HEK293 (cell line): ENCODE measurements around the gene ATF6.

Source experiments
- CTCF ChIA-PET: fragments of 350-600 bp; formaldehyde crosslinking; extraction: SDS; loops from one replicate; lab custom pipeline; 2021; ENCODE audit warnings: antibody characterized with exemption; lab: Yijun Ruan, JAX
- POLR2A ChIA-PET: fragments of 300-600 bp; formaldehyde crosslinking; extraction: SDS; loops from one replicate; lab custom pipeline; 2020; ENCODE audit warnings: antibody characterized with exemption, inconsistent platforms; lab: Yijun Ruan, JAX
- H3K27ac ChIP-seq: fragments of 200-500 bp; sonication (Bioruptor generic); 2 replicates; pipeline ENCODE4 v1.5.1; 2014; ENCODE audit warnings: low read depth, low read length, control low read depth, inconsistent platforms; ENCODE audit errors: extremely low read depth
- H3K36me3 ChIP-seq, 2 experiments: fragments of 200-500 bp in 1 of 2; sonication (Bioruptor generic) in 1 of 2; 1 replicate in 1 of 2; 2 replicates in 1 of 2; pipeline ENCODE4 v1.5.1; 2014 to 2017; ENCODE audit warnings: inconsistent platforms in 2 of 2, low read length in 2 of 2; ENCODE audit not compliant: control insufficient read depth in 2 of 2, insufficient read depth in 1 of 2
- H3K4me1 ChIP-seq: fragments of 200-500 bp; sonication (Bioruptor generic); 2 replicates; pipeline ENCODE4 v1.5.1; 2014; ENCODE audit warnings: mild to moderate bottlenecking, low read length, inconsistent platforms; ENCODE audit not compliant: control insufficient read depth, insufficient read depth
- H3K4me3 ChIP-seq: 2 replicates; pipeline ENCODE4 v1.5.1; 2011; ENCODE audit warnings: low read depth, mild to moderate bottlenecking, control low read depth, low read length, moderate library complexity
- H3K9me3 ChIP-seq: fragments of 200-500 bp; sonication (Bioruptor generic); 2 replicates; pipeline ENCODE4 v1.5.1; 2014; ENCODE audit warnings: low read depth, low read length, inconsistent platforms; ENCODE audit not compliant: control insufficient read depth, insufficient read depth
- BCL11A ChIP-seq: fragments of 450-650 bp; formaldehyde crosslinking; IDR thresholded peaks from 2 replicates; pipeline ENCODE4 v1.5.1; 2016; ENCODE audit warnings: low read depth, missing biosample characterization, missing genetic modification characterization
- GFI1B ChIP-seq: fragments of 450-650 bp; formaldehyde crosslinking; IDR thresholded peaks from 2 replicates; pipeline ENCODE4 v1.5.1; 2016; ENCODE audit warnings: missing biosample characterization, missing genetic modification characterization
- KLF17 ChIP-seq: fragments of 450-650 bp; formaldehyde crosslinking; IDR thresholded peaks from 2 replicates; pipeline ENCODE4 v1.5.1; 2016; ENCODE audit warnings: missing biosample characterization, missing genetic modification characterization
- WT1 ChIP-seq: fragments of 450-650 bp; formaldehyde crosslinking; IDR thresholded peaks from 2 replicates; pipeline ENCODE4 v1.5.1; 2016; ENCODE audit warnings: missing biosample characterization, missing genetic modification characterization
- ZBTB7A ChIP-seq: fragments of 450-650 bp; formaldehyde crosslinking; IDR thresholded peaks from 2 replicates; pipeline ENCODE4 v1.5.1; 2016; ENCODE audit warnings: low read depth, missing biosample characterization, missing genetic modification characterization
- ZFP37 ChIP-seq: fragments of 450-650 bp; formaldehyde crosslinking; IDR thresholded peaks from 2 replicates; pipeline ENCODE4 v1.5.1; 2016; ENCODE audit warnings: missing biosample characterization, missing genetic modification characterization
- ZNF157 ChIP-seq: fragments of 450-650 bp; formaldehyde crosslinking; IDR thresholded peaks from 2 replicates; pipeline ENCODE4 v1.5.1; 2016; ENCODE audit warnings: missing biosample characterization, missing genetic modification characterization
- ZNF202 ChIP-seq: fragments of 450-650 bp; formaldehyde crosslinking; IDR thresholded peaks from 2 replicates; pipeline ENCODE4 v1.5.1; 2016; ENCODE audit warnings: missing biosample characterization, missing genetic modification characterization, borderline replicate concordance
- ZNF211 ChIP-seq: fragments of 450-650 bp; formaldehyde crosslinking; IDR thresholded peaks from 2 replicates; pipeline ENCODE4 v1.5.1; 2016; ENCODE audit warnings: low read depth, missing biosample characterization, missing genetic modification characterization
- ZNF214 ChIP-seq: fragments of 450-650 bp; formaldehyde crosslinking; IDR thresholded peaks from 2 replicates; pipeline ENCODE4 v1.5.1; 2017; ENCODE audit warnings: missing biosample characterization, mild to moderate bottlenecking, missing genetic modification characterization, borderline replicate concordance
- ZNF223 ChIP-seq: fragments of 450-650 bp; formaldehyde crosslinking; IDR thresholded peaks from 2 replicates; pipeline ENCODE4 v1.5.1; 2016; ENCODE audit warnings: missing biosample characterization, missing genetic modification characterization
- ZNF23 ChIP-seq: fragments of 450-650 bp; formaldehyde crosslinking; IDR thresholded peaks from 2 replicates; pipeline ENCODE4 v1.5.1; 2016; ENCODE audit warnings: missing biosample characterization, missing genetic modification characterization, borderline replicate concordance
- ZNF274 ChIP-seq, 2 experiments: fragments of 200-500 bp in 1 of 2; fragments of 450-650 bp in 1 of 2; sonication (Bioruptor generic) in 1 of 2; formaldehyde crosslinking in 1 of 2; IDR thresholded peaks; 2 replicates each; pipeline versions ENCODE4 v1.5.1 to v1.6.1; 2014 to 2016; ENCODE audit warnings: borderline replicate concordance in 1 of 2, inconsistent platforms in 1 of 2, low read length in 1 of 2, missing biosample characterization in 1 of 2, missing genetic modification characterization in 1 of 2
- ZNF530 ChIP-seq: fragments of 450-650 bp; formaldehyde crosslinking; IDR thresholded peaks from 2 replicates; pipeline ENCODE4 v1.5.1; 2016; ENCODE audit warnings: low read depth, missing biosample characterization, missing genetic modification characterization
- ZNF555 ChIP-seq: fragments of 450-650 bp; formaldehyde crosslinking; conservative IDR thresholded peaks from 2 replicates; pipeline ENCODE4 v1.5.1; 2017; ENCODE audit warnings: missing biosample characterization, mild to moderate bottlenecking, missing genetic modification characterization, inconsistent platforms
- ZNF561 ChIP-seq: fragments of 450-650 bp; IDR thresholded peaks from 2 replicates; pipeline ENCODE4 v1.5.1; 2018; ENCODE audit warnings: missing biosample characterization, missing genetic modification characterization, borderline replicate concordance
- ZNF843 ChIP-seq: fragments of 450-650 bp; formaldehyde crosslinking; IDR thresholded peaks from 2 replicates; pipeline ENCODE4 v1.5.1; 2016; ENCODE audit warnings: missing biosample characterization, missing genetic modification characterization
- ZSCAN23 ChIP-seq: fragments of 450-650 bp; formaldehyde crosslinking; IDR thresholded peaks from 2 replicates; pipeline ENCODE4 v1.5.1; 2016; ENCODE audit warnings: missing biosample characterization, missing genetic modification characterization
- TF ChIP-seq, protein P1 (sequence below): fragments of 450-650 bp; formaldehyde crosslinking; IDR thresholded peaks from 2 replicates; pipeline ENCODE4 v1.5.1; 2016; ENCODE audit warnings: missing biosample characterization, missing genetic modification characterization
- TF ChIP-seq, protein P2 (sequence below): fragments of 450-650 bp; formaldehyde crosslinking; IDR thresholded peaks from 2 replicates; pipeline ENCODE4 v1.5.1; 2016; ENCODE audit warnings: missing biosample characterization, missing genetic modification characterization
- TF ChIP-seq, protein P3 (sequence below): fragments of 450-650 bp; formaldehyde crosslinking; IDR thresholded peaks from 2 replicates; pipeline ENCODE4 v1.5.1; 2017; ENCODE audit warnings: missing biosample characterization, missing genetic modification characterization

ATF6 gene

GRCh38 chr1:161929137-161929536 is 163.0 kb downstream of the ATF6 start:
- ChIA-PET POLR2A (no interaction called here), CTCF (interaction anchor here (1.1 kb wide), 2 partner anchors 23 to 136 kb away, joined by 3 read pairs; no protein-coding TSS in a partner anchor)
- Histone ChIP-seq H3K27ac (no peak overlapping the region), H3K4me3 (no peak overlapping the region), H3K9me3 (no peaks in the 10 kb centered on the region), H3K36me3 (no peaks in the 10 kb centered on the region), H3K4me1 (no peaks in the 10 kb centered on the region)
- TF ChIP-seq ZNF157 = no peak
- TF ChIP-seq GFI1B (tag by site-specific recombination) = no peak
- TF ChIP-seq ZNF561 (tag by site-specific recombination) = no peak
- no peak for TF ChIP-seq ZNF223
- TF ChIP-seq KLF17 (tag by site-specific recombination) = no peak
- TF ChIP-seq, protein P1, sequence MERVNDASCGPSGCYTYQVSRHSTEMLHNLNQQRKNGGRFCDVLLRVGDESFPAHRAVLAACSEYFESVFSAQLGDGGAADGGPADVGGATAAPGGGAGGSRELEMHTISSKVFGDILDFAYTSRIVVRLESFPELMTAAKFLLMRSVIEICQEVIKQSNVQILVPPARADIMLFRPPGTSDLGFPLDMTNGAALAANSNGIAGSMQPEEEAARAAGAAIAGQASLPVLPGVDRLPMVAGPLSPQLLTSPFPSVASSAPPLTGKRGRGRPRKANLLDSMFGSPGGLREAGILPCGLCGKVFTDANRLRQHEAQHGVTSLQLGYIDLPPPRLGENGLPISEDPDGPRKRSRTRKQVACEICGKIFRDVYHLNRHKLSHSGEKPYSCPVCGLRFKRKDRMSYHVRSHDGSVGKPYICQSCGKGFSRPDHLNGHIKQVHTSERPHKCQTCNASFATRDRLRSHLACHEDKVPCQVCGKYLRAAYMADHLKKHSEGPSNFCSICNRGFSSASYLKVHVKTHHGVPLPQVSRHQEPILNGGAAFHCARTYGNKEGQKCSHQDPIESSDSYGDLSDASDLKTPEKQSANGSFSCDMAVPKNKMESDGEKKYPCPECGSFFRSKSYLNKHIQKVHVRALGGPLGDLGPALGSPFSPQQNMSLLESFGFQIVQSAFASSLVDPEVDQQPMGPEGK = no peak
- TF ChIP-seq ZNF274 (IDR thresholded peaks at IDR 0.05; ENCODE audit: low read length) = no peak
- TF ChIP-seq ZNF274 (tag by site-specific recombination; IDR thresholded peaks at IDR 0.05; ENCODE audit: borderline replicate concordance) = no peak
- no peak for TF ChIP-seq ZNF843 (tag by site-specific recombination)
- TF ChIP-seq ZNF530 (tag by site-specific recombination) = no peak
- TF ChIP-seq ZNF202 (tag by site-specific recombination) = no peak
- TF ChIP-seq ZFP37 = no peak
- no peak for TF ChIP-seq ZNF23
- TF ChIP-seq ZSCAN23 = no peak
- TF ChIP-seq ZNF211 = no peak
- TF ChIP-seq ZNF214 (tag by site-specific recombination) = no peak
- TF ChIP-seq, protein P2, sequence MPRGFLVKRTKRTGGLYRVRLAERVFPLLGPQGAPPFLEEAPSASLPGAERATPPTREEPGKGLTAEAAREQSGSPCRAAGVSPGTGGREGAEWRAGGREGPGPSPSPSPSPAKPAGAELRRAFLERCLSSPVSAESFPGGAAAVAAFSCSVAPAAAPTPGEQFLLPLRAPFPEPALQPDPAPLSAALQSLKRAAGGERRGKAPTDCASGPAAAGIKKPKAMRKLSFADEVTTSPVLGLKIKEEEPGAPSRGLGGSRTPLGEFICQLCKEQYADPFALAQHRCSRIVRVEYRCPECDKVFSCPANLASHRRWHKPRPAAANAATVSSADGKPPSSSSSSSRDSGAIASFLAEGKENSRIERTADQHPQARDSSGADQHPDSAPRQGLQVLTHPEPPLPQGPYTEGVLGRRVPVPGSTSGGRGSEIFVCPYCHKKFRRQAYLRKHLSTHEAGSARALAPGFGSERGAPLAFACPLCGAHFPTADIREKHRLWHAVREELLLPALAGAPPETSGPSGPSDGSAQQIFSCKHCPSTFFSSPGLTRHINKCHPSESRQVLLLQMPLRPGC = no peak
- no peak for TF ChIP-seq ZBTB7A (tag by site-specific recombination)
- TF ChIP-seq BCL11A (tag by site-specific recombination) = no peak
- TF ChIP-seq WT1 = no peak

DNA sequence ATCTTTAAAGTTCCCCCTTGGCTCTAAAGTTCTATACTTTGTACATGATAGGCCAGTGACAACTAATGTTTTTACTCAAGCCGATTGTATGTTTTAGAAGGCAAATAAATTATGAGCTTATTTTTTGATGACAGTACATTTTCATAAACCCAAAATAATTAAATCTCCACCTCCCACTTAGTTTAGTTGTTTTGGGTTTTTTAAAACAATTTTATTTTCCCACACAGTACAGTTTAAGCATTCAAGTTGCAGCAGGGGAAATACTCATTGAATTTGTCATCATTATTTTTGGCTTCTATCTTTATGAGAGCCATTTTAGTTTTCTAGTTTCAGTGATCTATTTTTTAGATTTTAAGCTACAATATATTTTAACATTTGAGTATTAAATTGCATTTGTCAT is 163.9 kb downstream of the ATF6 start:
- no peak overlapping the region for H3K4me3 ChIP-seq
- no peaks in the 10 kb centered on the region for H3K9me3 ChIP-seq
- no peaks in the 10 kb centered on the region for H3K36me3 ChIP-seq
- TF ChIP-seq, protein P3, sequence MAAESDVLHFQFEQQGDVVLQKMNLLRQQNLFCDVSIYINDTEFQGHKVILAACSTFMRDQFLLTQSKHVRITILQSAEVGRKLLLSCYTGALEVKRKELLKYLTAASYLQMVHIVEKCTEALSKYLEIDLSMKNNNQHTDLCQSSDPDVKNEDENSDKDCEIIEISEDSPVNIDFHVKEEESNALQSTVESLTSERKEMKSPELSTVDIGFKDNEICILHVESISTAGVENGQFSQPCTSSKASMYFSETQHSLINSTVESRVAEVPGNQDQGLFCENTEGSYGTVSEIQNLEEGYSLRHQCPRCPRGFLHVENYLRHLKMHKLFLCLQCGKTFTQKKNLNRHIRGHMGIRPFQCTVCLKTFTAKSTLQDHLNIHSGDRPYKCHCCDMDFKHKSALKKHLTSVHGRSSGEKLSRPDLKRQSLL = no peak
- TF ChIP-seq ZNF555 (tag by site-specific recombination) = no peak
- no peaks in the 10 kb centered on the region for H3K4me1 ChIP-seq
- CTCF ChIA-PET = interaction anchor here (1.0 kb wide), 1 partner anchor 107 kb away, joined by 3 read pairs; no protein-coding TSS in a partner anchor
- no peak overlapping the region for H3K27ac ChIP-seq
- POLR2A ChIA-PET = no interaction called here
